PC-3 (cell line): Measurements from ENCODE around the gene S100Z. TPM values are rescaled to one million over a fixed set of nuclear protein-coding genes. Genes with fewer than 3 reads are reported as not detected.

ENCODE experiments used
- ATAC-seq: fragments of 200-7000 bp; cut with Tn5 transposase; 2 replicates; pipeline ENCODE4 v1.9.1; 2020; ENCODE audit warnings: mild to moderate bottlenecking, moderate library complexity
- BruUV-seq: library from RNA; stranded (reverse); fragments of 400-500 nt; replicated peaks from 2 replicates; lab custom pipeline; 2021; lab: Mats Ljungman, UMichigan
- CTCF ChIA-PET: fragments of 300-600 bp; sonication (Branson Sonifier 250); formaldehyde crosslinking; loops from one replicate; lab custom pipeline; 2022; ENCODE audit warnings: antibody characterized with exemption; lab: Charles Lee
- POLR2A ChIA-PET: fragments of 300-600 bp; sonication (Branson Sonifier 250); formaldehyde crosslinking; loops from one replicate; lab custom pipeline; 2022; ENCODE audit warnings: antibody characterized with exemption; ENCODE audit not compliant: unreplicated experiment; lab: Charles Lee
- DNase-seq: peaks from one replicate; pipeline ENCODE4 v3.0.0-alpha.2; 2015
- H2AFZ ChIP-seq: fragments of 300-600 bp; sonication (generic); 2 replicates; pipeline ENCODE4 v1.6.0; 2016; ENCODE audit warnings: antibody characterized with exemption, low read length
- H3F3A ChIP-seq: fragments of 300-600 bp; sonication (generic); one replicate; pipeline ENCODE4 v1.6.0; 2017; ENCODE audit warnings: antibody characterized with exemption, low read length, control low read depth, mild to moderate bottlenecking; ENCODE audit not compliant: unreplicated experiment
- H3K27ac ChIP-seq: fragments of 300-600 bp; sonication (generic); 2 replicates; pipeline ENCODE4 v1.5.1; 2016; ENCODE audit warnings: mild to moderate bottlenecking, low read length
- H3K27me3 ChIP-seq: fragments of 300-600 bp; sonication (generic); 2 replicates; pipeline ENCODE4 v1.6.1; 2016; ENCODE audit warnings: low read length, mixed read lengths
- H3K36me3 ChIP-seq: fragments of 300-600 bp; sonication (generic); 2 replicates; pipeline ENCODE4 v1.6.1; 2016; ENCODE audit warnings: low read depth, mixed run types, low read length, mixed read lengths
- H3K4me1 ChIP-seq: fragments of 300-600 bp; sonication (generic); 2 replicates; pipeline ENCODE4 v1.5.1; 2016; ENCODE audit warnings: low read length; ENCODE audit not compliant: insufficient read depth
- H3K4me2 ChIP-seq: fragments of 300-600 bp; sonication (generic); 2 replicates; pipeline ENCODE4 v1.6.0; 2016; ENCODE audit warnings: low read length
- H3K4me3 ChIP-seq: fragments of 300-600 bp; sonication (generic); 2 replicates; pipeline ENCODE4 v1.5.1; 2016; ENCODE audit warnings: mild to moderate bottlenecking, low read length, mixed read lengths
- H3K79me2 ChIP-seq: fragments of 300-600 bp; sonication (generic); 2 replicates; pipeline ENCODE4 v1.6.1; 2017; ENCODE audit warnings: low read length, mixed read lengths
- H3K9ac ChIP-seq: fragments of 300-600 bp; sonication (generic); 2 replicates; pipeline ENCODE4 v1.6.0; 2016; ENCODE audit warnings: mild to moderate bottlenecking, low read length
- H3K9me2 ChIP-seq: fragments of 300-600 bp; sonication (generic); replicated peaks from 2 replicates; pipeline ENCODE4 v1.6.1; 2016; ENCODE audit warnings: mixed run types, low read length, mixed read lengths
- H3K9me3 ChIP-seq: fragments of 300-600 bp; sonication (generic); 2 replicates; pipeline ENCODE4 v1.6.1; 2016; ENCODE audit warnings: low read length, mixed read lengths
- H4K20me1 ChIP-seq: fragments of 300-600 bp; sonication (generic); 2 replicates; pipeline ENCODE4 v1.6.1; 2016; ENCODE audit warnings: low read length, mixed read lengths
- EZH2 ChIP-seq: fragments of 300-600 bp; sonication (generic); IDR thresholded peaks from one replicate; pipeline ENCODE4 v1.6.1; 2017; ENCODE audit warnings: antibody characterized with exemption, mild to moderate bottlenecking, low read length; ENCODE audit not compliant: unreplicated experiment
- EZH2phosphoT487 ChIP-seq: fragments of 300-600 bp; sonication (generic); IDR thresholded peaks from 2 replicates; pipeline ENCODE4 v1.6.1; 2018; ENCODE audit warnings: mild to moderate bottlenecking, antibody characterized with exemption, low read length, borderline replicate concordance
- intact Hi-C: fragments of 100-400 bp; cut with micrococcal nuclease; formaldehyde crosslinking; loops from 2 replicates; pipeline ENCODE4 v1.9.0; 2023
- total RNA-seq: library from RNA; depleted of rRNA; stranded (reverse); fragments of >200 nt; gene quantifications from 2 replicates; pipeline ENCODE4 v1.2.3, GENCODE V29; 2014
- TF ChIP-seq, protein P1 (sequence below): fragments of 300-600 bp; sonication (generic); conservative IDR thresholded peaks from 2 replicates; pipeline ENCODE4 v1.5.1; 2017; ENCODE audit warnings: antibody characterized with exemption, low read depth, mild to moderate bottlenecking, low read length

Gene S100Z
- total RNA-seq, 1 experiment from 2014 or later: 0.11 TPM

DNA sequence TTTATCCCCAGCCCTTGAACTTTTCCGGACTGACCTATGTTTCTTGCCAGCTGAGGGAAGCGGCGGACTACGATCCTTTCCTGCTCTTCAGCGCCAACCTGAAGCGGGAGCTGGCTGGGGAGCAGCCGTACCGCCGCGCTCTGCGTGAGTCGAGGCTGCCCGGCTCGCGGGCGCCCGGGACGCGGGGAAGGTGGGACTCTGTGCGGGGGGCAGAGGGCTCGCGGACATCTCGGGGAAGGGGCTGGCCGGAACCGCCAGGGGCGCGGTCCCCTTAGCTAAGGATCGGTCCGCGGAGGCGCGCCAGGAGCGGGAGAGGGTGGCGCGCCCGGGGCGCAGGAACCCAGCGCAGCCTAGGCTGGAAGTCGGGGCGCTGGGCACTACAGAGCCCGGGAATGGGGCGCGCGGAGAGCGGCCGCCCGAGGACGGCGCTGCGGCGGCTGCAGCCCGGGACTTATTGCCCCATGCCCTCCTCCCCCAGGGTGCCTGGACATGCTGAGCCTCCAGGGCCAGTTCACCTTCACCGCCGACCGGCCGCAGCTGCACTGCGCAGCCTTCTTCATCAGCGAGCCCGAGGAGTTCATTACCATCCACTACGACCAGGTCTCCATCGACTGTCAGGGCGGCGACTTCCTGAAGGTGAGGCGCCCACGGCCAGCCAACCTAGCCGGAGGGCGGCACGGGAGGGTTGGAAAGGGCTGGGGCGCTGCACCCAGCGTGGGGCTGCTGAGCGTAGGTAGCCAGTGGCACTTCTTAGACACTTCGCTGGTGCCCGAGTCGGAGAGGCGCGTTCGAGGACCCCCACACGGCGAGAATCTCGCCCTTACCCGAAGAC lies 104.0 kb downstream of the S100Z start:
- no TSS peak for BruUV-seq
- H4K20me1 ChIP-seq: no peaks in the 10 kb centered on the region
- ATAC-seq: no peak
- H3K4me3 ChIP-seq: no peak overlapping the region
- ChIA-PET POLR2A (no interaction called here), CTCF (interaction anchor here (0.5 kb wide), 1 partner anchor 688 kb away, joined by 5 read pairs; no protein-coding TSS in a partner anchor)
- H3K36me3 ChIP-seq: no peaks in the 10 kb centered on the region
- H3K9me3 ChIP-seq: no peaks in the 10 kb centered on the region
- DNase-seq: no peak
- no peaks in the 10 kb centered on the region for H3K27me3 ChIP-seq
- H3K9me2 ChIP-seq: no peaks in the 10 kb centered on the region
- H2AFZ ChIP-seq: no peak overlapping the region
- no peaks in the 10 kb centered on the region for H3K4me1 ChIP-seq
- intact Hi-C loops: no loop called here
- no peaks in the 10 kb centered on the region for H3F3A ChIP-seq
- H3K9ac ChIP-seq: no peak overlapping the region
- TF ChIP-seq, protein P1, sequence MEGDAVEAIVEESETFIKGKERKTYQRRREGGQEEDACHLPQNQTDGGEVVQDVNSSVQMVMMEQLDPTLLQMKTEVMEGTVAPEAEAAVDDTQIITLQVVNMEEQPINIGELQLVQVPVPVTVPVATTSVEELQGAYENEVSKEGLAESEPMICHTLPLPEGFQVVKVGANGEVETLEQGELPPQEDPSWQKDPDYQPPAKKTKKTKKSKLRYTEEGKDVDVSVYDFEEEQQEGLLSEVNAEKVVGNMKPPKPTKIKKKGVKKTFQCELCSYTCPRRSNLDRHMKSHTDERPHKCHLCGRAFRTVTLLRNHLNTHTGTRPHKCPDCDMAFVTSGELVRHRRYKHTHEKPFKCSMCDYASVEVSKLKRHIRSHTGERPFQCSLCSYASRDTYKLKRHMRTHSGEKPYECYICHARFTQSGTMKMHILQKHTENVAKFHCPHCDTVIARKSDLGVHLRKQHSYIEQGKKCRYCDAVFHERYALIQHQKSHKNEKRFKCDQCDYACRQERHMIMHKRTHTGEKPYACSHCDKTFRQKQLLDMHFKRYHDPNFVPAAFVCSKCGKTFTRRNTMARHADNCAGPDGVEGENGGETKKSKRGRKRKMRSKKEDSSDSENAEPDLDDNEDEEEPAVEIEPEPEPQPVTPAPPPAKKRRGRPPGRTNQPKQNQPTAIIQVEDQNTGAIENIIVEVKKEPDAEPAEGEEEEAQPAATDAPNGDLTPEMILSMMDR: no peak
- TF ChIP-seq EZH2 (no peak), EZH2phosphoT487 (no peak)
- no peak overlapping the region for H3K4me2 ChIP-seq
- no peak overlapping the region for H3K27ac ChIP-seq
- no peaks in the 10 kb centered on the region for H3K79me2 ChIP-seq

DNA sequence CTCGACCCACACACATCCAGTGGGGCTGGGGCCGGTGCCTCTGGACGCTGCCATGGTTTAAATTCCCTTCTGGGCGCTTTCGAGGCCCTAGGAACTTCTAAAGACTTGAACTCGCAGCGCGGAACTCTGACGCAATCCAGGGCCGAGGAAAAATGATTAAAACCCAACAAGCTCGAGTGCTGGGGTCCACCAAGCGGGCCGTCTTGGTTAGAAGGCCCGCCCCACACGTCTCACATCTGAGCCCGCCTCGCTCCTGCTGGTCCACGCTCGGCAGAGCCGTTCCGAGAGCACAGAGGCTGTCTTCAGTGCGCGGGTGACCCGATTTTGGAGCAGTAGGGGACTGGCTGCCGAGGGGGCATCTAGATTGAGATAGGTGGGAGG lies 104.6 kb downstream of the S100Z start:
- no peak overlapping the region for H2AFZ ChIP-seq
- ATAC-seq (no peak), DNase-seq (no peak)
- H3K79me2 ChIP-seq: no peaks in the 10 kb centered on the region
- no TSS peak for BruUV-seq
- no peaks in the 10 kb centered on the region for H3K9me2 ChIP-seq
- H3K36me3 ChIP-seq: no peaks in the 10 kb centered on the region
- H4K20me1 ChIP-seq: no peaks in the 10 kb centered on the region
- no peaks in the 10 kb centered on the region for H3K4me1 ChIP-seq
- POLR2A ChIA-PET: no interaction called here
- no peak overlapping the region for H3K9ac ChIP-seq
- TF ChIP-seq, protein P1: no peak
- TF ChIP-seq EZH2phosphoT487: no peak
- TF ChIP-seq EZH2: no peak
- CTCF ChIA-PET: interaction anchor here (0.5 kb wide), 1 partner anchor 687 kb away, joined by 5 read pairs; no protein-coding TSS in a partner anchor
- no peak overlapping the region for H3K4me3 ChIP-seq
- intact Hi-C loops: no loop called here
- H3K27ac ChIP-seq: no peak overlapping the region
- no peaks in the 10 kb centered on the region for H3F3A ChIP-seq
- H3K9me3 ChIP-seq: no peaks in the 10 kb centered on the region
- H3K27me3 ChIP-seq: no peaks in the 10 kb centered on the region
- no peak overlapping the region for H3K4me2 ChIP-seq

DNA sequence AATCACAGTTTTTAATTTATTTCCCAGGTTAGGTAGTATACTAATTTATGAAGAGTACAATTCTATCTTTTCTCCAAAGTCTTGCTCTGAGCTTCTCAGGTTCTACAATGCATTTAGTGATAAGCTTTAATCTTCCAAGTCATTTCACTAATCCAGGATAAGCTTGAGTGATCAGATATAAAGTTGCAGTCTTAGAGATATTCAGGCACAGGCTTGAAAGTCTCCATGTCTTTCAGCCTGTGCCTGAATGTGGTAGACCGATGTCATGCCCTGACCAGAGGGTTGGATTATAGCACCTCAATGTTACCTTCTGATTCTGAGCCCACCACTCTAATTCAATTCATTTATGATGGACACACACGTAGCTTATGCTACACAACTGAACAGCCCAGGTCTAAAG lies 106.2 kb downstream of the S100Z start:
- Histone ChIP-seq H3K9me2 (no peaks in the 10 kb centered on the region), H3K4me1 (no peaks in the 10 kb centered on the region), H4K20me1 (no peaks in the 10 kb centered on the region), H3K9me3 (no peaks in the 10 kb centered on the region), H3K4me3 (no peak overlapping the region), H3K4me2 (no peak overlapping the region), H3K36me3 (no peaks in the 10 kb centered on the region), H3K79me2 (no peaks in the 10 kb centered on the region), H3K9ac (no peak overlapping the region), H3K27me3 (no peaks in the 10 kb centered on the region), H3F3A (no peaks in the 10 kb centered on the region), H3K27ac (no peak overlapping the region), H2AFZ (no peak overlapping the region)
- intact Hi-C loops: no loop called here
- DNase-seq (no peak), ATAC-seq (no peak)
- TF ChIP-seq EZH2phosphoT487 (no peak), EZH2 (no peak)
- TF ChIP-seq, protein P1: no peak
- CTCF ChIA-PET: no interaction called here
- no TSS peak for BruUV-seq
- POLR2A ChIA-PET: no interaction called here
